Hepatocyte (in vitro differentiated cells): ENCODE data around the gene ICA1. TPM values are rescaled to one million over a fixed set of nuclear protein-coding genes. Genes with fewer than 3 reads are reported as not detected.

Source experiments
- DNase-seq: peaks from one replicate; pipeline ENCODE4 v3.0.0-alpha.2; 2016; ENCODE audit warnings: low spot score
- H2AFZ ChIP-seq: fragments of 200-600 bp; sonication (generic); 2 replicates; pipeline ENCODE4 v1.6.0; 2016; ENCODE audit warnings: antibody characterized with exemption, mild to moderate bottlenecking
- H3K27ac ChIP-seq: fragments of 200-600 bp; sonication (generic); 2 replicates; pipeline ENCODE4 v1.5.1; 2016; ENCODE audit warnings: mild to moderate bottlenecking
- H3K27me3 ChIP-seq: fragments of 200-600 bp; sonication (generic); 2 replicates; pipeline ENCODE4 v1.6.1; 2016
- H3K36me3 ChIP-seq: fragments of 200-600 bp; sonication (generic); replicated peaks from 2 replicates; pipeline ENCODE4 v1.5.1; 2016; ENCODE audit warnings: low read depth; ENCODE audit not compliant: insufficient read depth
- H3K4me1 ChIP-seq: fragments of 200-600 bp; sonication (generic); 2 replicates; pipeline ENCODE4 v1.5.1; 2016; ENCODE audit warnings: mild to moderate bottlenecking, moderate library complexity; ENCODE audit not compliant: insufficient read depth
- H3K4me2 ChIP-seq: fragments of 200-600 bp; sonication (generic); 2 replicates; pipeline ENCODE4 v1.6.0; 2016
- H3K4me3 ChIP-seq: fragments of 200-600 bp; sonication (generic); 2 replicates; pipeline ENCODE4 v1.5.1; 2016; ENCODE audit warnings: mild to moderate bottlenecking
- H3K79me2 ChIP-seq: fragments of 200-600 bp; sonication (generic); 2 replicates; pipeline ENCODE4 v1.6.0; 2017; ENCODE audit warnings: mild to moderate bottlenecking
- H3K9me2 ChIP-seq: fragments of 200-600 bp; sonication (generic); replicated peaks from 2 replicates; pipeline ENCODE4 v1.6.0; 2017; ENCODE audit warnings: mild to moderate bottlenecking; ENCODE audit not compliant: insufficient read depth
- H3K9me3 ChIP-seq: fragments of 200-600 bp; sonication (generic); 2 replicates; pipeline ENCODE4 v1.5.1; 2016; ENCODE audit warnings: low read depth, mild to moderate bottlenecking
- H4K20me1 ChIP-seq: fragments of 200-600 bp; sonication (generic); 2 replicates; pipeline ENCODE4 v1.6.0; 2016; ENCODE audit warnings: mild to moderate bottlenecking; ENCODE audit not compliant: insufficient read depth, poor library complexity, severe bottlenecking
- CTCF ChIP-seq: fragments of 200-600 bp; sonication (generic); IDR thresholded peaks from 2 replicates; pipeline ENCODE4 v1.5.1; 2016; ENCODE audit warnings: antibody characterized with exemption, mild to moderate bottlenecking; ENCODE audit not compliant: poor library complexity
- EZH2 ChIP-seq: fragments of 200-600 bp; sonication (generic); IDR thresholded peaks from 2 replicates; pipeline ENCODE4 v1.6.1; 2016; ENCODE audit warnings: antibody characterized with exemption, mild to moderate bottlenecking, borderline replicate concordance
- EZH2phosphoT487 ChIP-seq: fragments of 200-600 bp; sonication (generic); IDR thresholded peaks from one replicate; pipeline ENCODE4 v1.6.1; 2018; ENCODE audit warnings: antibody characterized with exemption, mild to moderate bottlenecking, low read depth, moderate library complexity; ENCODE audit not compliant: unreplicated experiment, severe bottlenecking
- WGBS: methylation state at CpG from one replicate; pipeline ENCODE4 v1.1.6; 2016; ENCODE audit warnings: low lambda C conversion rate; ENCODE audit errors: missing lambda C conversion rate; 5-methylcytosine and 5-hydroxymethylcytosine counted together
- polyA plus RNA-seq: library from polyadenylated mRNA; unstranded; fragments of >200 nt; fragmentation: Nextera tagmentation; extraction: Ambion mirVana; gene quantifications from 2 replicates; pipeline ENCODE4 v1.2.1, GENCODE V29; 2016
- total RNA-seq: library from RNA; depleted of rRNA; stranded (reverse); fragments of >200 nt; gene quantifications from 2 replicates; pipeline ENCODE4 v1.2.3, GENCODE V29; 2014

The ICA1 gene
- total and polyA plus RNA-seq, 2 experiments from 2014 or later: 32.9 to 40.1 TPM

GRCh38 chr7:8200717-8201116, 61.2 kb downstream of the ICA1 start:
- no peak for DNase-seq
- Histone ChIP-seq H3K79me2 (no peaks in the 10 kb centered on the region), H3K4me3 (no peak overlapping the region), H3K36me3 (no peaks in the 10 kb centered on the region), H3K4me2 (no peak overlapping the region), H3K27ac (no peak overlapping the region), H3K9me3 (no peaks in the 10 kb centered on the region), H3K9me2 (no peaks in the 10 kb centered on the region), H2AFZ (no peak overlapping the region), H3K4me1 (no peaks in the 10 kb centered on the region), H3K27me3 (no peaks in the 10 kb centered on the region), H4K20me1 (no peaks in the 10 kb centered on the region)
- TF ChIP-seq EZH2: no peak
- 83% methylated on average over 1 of the region's 1 CpG for WGBS

- Histone ChIP-seq H3K9me2 (no peaks in the 10 kb centered on the region), H3K27ac (no peak overlapping the region), H3K4me3 (no peak overlapping the region), H3K36me3 (no peaks in the 10 kb centered on the region), H2AFZ (no peak overlapping the region), H3K79me2 (no peaks in the 10 kb centered on the region), H3K27me3 (no peaks in the 10 kb centered on the region), H3K4me2 (no peak overlapping the region), H3K4me1 (no peaks in the 10 kb centered on the region), H3K9me3 (no peaks in the 10 kb centered on the region), H4K20me1 (no peaks in the 10 kb centered on the region)
- TF ChIP-seq CTCF: no peak
- no peak for TF ChIP-seq EZH2phosphoT487
- TF ChIP-seq EZH2: no peak
- WGBS: 96% methylated on average over 4 of the region's 4 CpGs
- no peak for DNase-seq
These were observed 61.7 kb downstream of the ICA1 start for GRCh38 chr7:8200316-8200715.

GRCh38 chr7:8197994-8198698, 63.8 kb downstream of the ICA1 start:
- Histone ChIP-seq H3K9me3 (no peaks in the 10 kb centered on the region), H3K27ac (no peak overlapping the region), H3K27me3 (no peaks in the 10 kb centered on the region), H3K9me2 (no peaks in the 10 kb centered on the region), H4K20me1 (no peaks in the 10 kb centered on the region), H3K4me1 (no peaks in the 10 kb centered on the region), H3K79me2 (no peaks in the 10 kb centered on the region), H3K36me3 (no peaks in the 10 kb centered on the region), H2AFZ (no peak overlapping the region), H3K4me2 (no peak overlapping the region), H3K4me3 (no peak overlapping the region)
- WGBS: 96% methylated on average over 5 of the region's 5 CpGs
- TF ChIP-seq EZH2: no peak
- no peak for TF ChIP-seq CTCF
- no peak for TF ChIP-seq EZH2phosphoT487
- no peak for DNase-seq

GRCh38 chr7:8192897-8193296, 69.1 kb downstream of the ICA1 start:
- H3K27me3 ChIP-seq: no peaks in the 10 kb centered on the region
- no peaks in the 10 kb centered on the region for H3K9me3 ChIP-seq
- H2AFZ ChIP-seq: no peak overlapping the region
- no peaks in the 10 kb centered on the region for H4K20me1 ChIP-seq
- H3K36me3 ChIP-seq: no peaks in the 10 kb centered on the region
- no peak overlapping the region for H3K4me2 ChIP-seq
- TF ChIP-seq CTCF (no peak), EZH2 (no peak), EZH2phosphoT487 (no peak)
- no peak overlapping the region for H3K4me3 ChIP-seq
- no peaks in the 10 kb centered on the region for H3K79me2 ChIP-seq
- peaks cover 16% of the 10 kb centered on the region for H3K4me1 ChIP-seq
- H3K9me2 ChIP-seq: no peaks in the 10 kb centered on the region
- no peak for DNase-seq
- H3K27ac ChIP-seq: no peak overlapping the region
